ENCODE data around the gene CHML. TPM values are rescaled to one million over a fixed set of nuclear protein-coding genes. Genes with fewer than 3 reads are reported as not detected.

The CHML gene
- total and polyA plus RNA-seq, 10 of the 15 experiments (the other 5 are each of a cell fraction or from before 2014, with no cell fraction given), result 2.0 to 15.5 (median 6.0) TPM

- no peak for TF ChIP-seq ETV6 (conservative IDR thresholded peaks at IDR 0.05 in 1 of 2, IDR thresholded peaks at IDR 0.05 in 1 of 2; ENCODE audit: borderline replicate concordance in 1 of 2, low read depth in 1 of 2)
- TF ChIP-seq WRNIP1 (IDR thresholded peaks at IDR 0.05; ENCODE audit: borderline replicate concordance, low read depth, low read length), result no peak
- TF ChIP-seq POU2F2 (IDR thresholded peaks at IDR 0.05; ENCODE audit: borderline replicate concordance, low read depth, low read length), result no peak
- TF ChIP-seq SUZ12 (IDR thresholded peaks at IDR 0.05; ENCODE audit: unreplicated experiment), result no peak
- no peak for TF ChIP-seq NFXL1 (IDR thresholded peaks at IDR 0.05; ENCODE audit: borderline replicate concordance)
- no peak for TF ChIP-seq SIX5 (IDR thresholded peaks at IDR 0.05; ENCODE audit: low read depth, low read length, severe bottlenecking)
- TF ChIP-seq ASH2L (IDR thresholded peaks at IDR 0.05; ENCODE audit: borderline replicate concordance, low read depth), result no peak
- TF ChIP-seq RELA (IDR thresholded peaks at IDR 0.05; ENCODE audit: borderline replicate concordance, partially characterized antibody), result no peak
- TF ChIP-seq GABPA (IDR thresholded peaks at IDR 0.05; ENCODE audit: low read depth), result no peak
- TF ChIP-seq EZH2 (IDR thresholded peaks at IDR 0.05; ENCODE audit: borderline replicate concordance, control insufficient read depth, low read depth, low read length), result no peak
Observed at GRCh38 chr1:241679961-241680360, 39.8 kb upstream of the CHML start (continued).

- RAD21 ChIA-PET (ENCODE audit: unreplicated experiment), result no interaction called here
- ATAC-seq (no peak), FAIRE-seq (no peak), DNase-seq (ENCODE audit: low read depth, low spot score) (no peak)
- in situ Hi-C loops (cut with MboI), result no loop called here
- Histone ChIP-seq H3K9me3 (replicated peaks; ENCODE audit: control insufficient read depth, insufficient read depth, low read length) (no peaks in the 10 kb centered on the region), H4K20me1 (ENCODE audit: control insufficient read depth, insufficient read depth) (no peaks in the 10 kb centered on the region), H3K9ac (ENCODE audit: control insufficient read depth, insufficient read depth, low read length) (no peak overlapping the region), H3K4me1 (ENCODE audit: control insufficient read depth, insufficient read depth, low read length) (peaks cover 4% of the 10 kb centered on the region; the same call in 1 of the 2 replicates), H3K79me2 (ENCODE audit: control insufficient read depth, insufficient read depth, low read length) (no peaks in the 10 kb centered on the region), H3K4me2 (ENCODE audit: control insufficient read depth, insufficient read depth) (no peak overlapping the region), H3K4me3 (no peak overlapping the region), H3K36me3 (ENCODE audit: control insufficient read depth in 2 of 2, insufficient read depth in 2 of 2, low read length in 1 of 2) (no peaks in the 10 kb centered on the region), H3K27me3 (replicated peaks in 1 of 2; ENCODE audit: control insufficient read depth in 2 of 2, insufficient read depth in 2 of 2, low read length in 1 of 2) (no peaks in the 10 kb centered on the region), H3K27ac (ENCODE audit: control insufficient read depth, insufficient read depth) (no peak overlapping the region), H2AFZ (ENCODE audit: control insufficient read depth, low read depth, low read length) (no peak overlapping the region)
- BruUV-seq (replicated peaks), result no TSS peak
- intact Hi-C loops (cut with micrococcal nuclease; ENCODE audit: unreplicated experiment), result no loop called here
- 37% methylated on average over 4 of the region's 4 CpGs for WGBS (ENCODE audit: insufficient coverage, insufficient replicate concordance, low lambda C conversion rate, missing lambda C conversion rate)
- POLR2A ChIA-PET, result no interaction called here
- CTCF ChIA-PET, result no interaction called here
- SMC1A ChIA-PET (ENCODE audit: uncharacterized antibody, unreplicated experiment), result interaction anchor here (1.5 kb wide), 1 partner anchor 65 kb away, joined by 3 read pairs; no protein-coding TSS in a partner anchor
- no peak for TF ChIP-seq BCL3 (IDR thresholded peaks at IDR 0.05; ENCODE audit: borderline replicate concordance, insufficient read depth, low read depth, low read length, poor library complexity, severe bottlenecking)
- no peak for TF ChIP-seq RELB (IDR thresholded peaks at IDR 0.05; ENCODE audit: low read depth)
- no peak for TF ChIP-seq SRF (IDR thresholded peaks at IDR 0.05; ENCODE audit: low read depth in 2 of 2, low read length in 2 of 2)
- no peak for TF ChIP-seq MTA2 (IDR thresholded peaks at IDR 0.05; ENCODE audit: low read depth)
- TF ChIP-seq NR2C1 (IDR thresholded peaks at IDR 0.05), result no peak
- no peak for TF ChIP-seq ZBTB11 (CRISPR knock-in tag; IDR thresholded peaks at IDR 0.05)
- TF ChIP-seq MXI1 (IDR thresholded peaks at IDR 0.05; ENCODE audit: low read depth, low read length), result no peak
- no peak for TF ChIP-seq HDAC2 (IDR thresholded peaks at IDR 0.05)
Observed at GRCh38 chr1:241679404-241679803, 39.2 kb upstream of the CHML start.

Measured in GM12878 (cell line).